Measurements from ENCODE around the gene ISX. TPM values are rescaled to one million over a fixed set of nuclear protein-coding genes. Genes with fewer than 3 reads are reported as not detected.
"Not testable (repeated sequence)": the region's sequence is repeated elsewhere in the genome, so short reads cannot be mapped to it uniquely, and the experiment has no call there.

ISX gene
- under 1 TPM in 4 of 8 experiments, not detected in 4; 0.04 to 0.17 (median 0.09) TPM for total RNA-seq

- WGBS, 10 experiments = 0% methylated on average over 1 of the region's 1 CpG; no CpG with 5 or more reads in 8 of the 10 experiments
- in situ Hi-C loops (cut with MboI; ENCODE audit: low pct_unique_long_range_greater_than_20kb in 2 of 9, low sequenced_read_pairs in 9 of 9, unreplicated experiment in 9 of 9) = no loop called here
- Histone ChIP-seq H3K4me1 (replicated peaks in 1 of 2) (no peaks in the 10 kb centered on the region), H3K27ac (no peak within 1 kb of the TSS), H3K4me3 (no peak within 1 kb of the TSS)
- peak in 2 of 8 experiments; percentile 34 to 72 for ATAC-seq (replicated peaks in 6 of 8)
These were observed at the start of gene ISX for GRCh38 chr22:35065796-35066218. TSS of gene ISX (plus strand) at chr22:35066158. CDS start at chr22:35067088, 930 bp downstream.

- Histone ChIP-seq H3K4me1 (replicated peaks in 1 of 2) (no peaks in the 10 kb centered on the region), H3K27ac (no peak overlapping the region), H3K4me3 (no peak overlapping the region)
- no peak for ATAC-seq (replicated peaks in 6 of 8)
- WGBS, 10 experiments = 0 to 100% (median 77%) methylated on average over 1 to 5 of the region's 6 CpGs; no CpG with 5 or more reads in 2 of the 10 experiments
- in situ Hi-C loops (cut with MboI; ENCODE audit: low pct_unique_long_range_greater_than_20kb in 2 of 9, low sequenced_read_pairs in 9 of 9, unreplicated experiment in 9 of 9) = loop anchor here in 1 of 9 experiments (25.0 kb wide), 1 partner anchor 1080 kb away; no protein-coding TSS in a partner anchor
These were observed 49.0 kb upstream of the ISX start for GRCh38 chr22:35016909-35017308.

GRCh38 chr22:35018995-35019394 lies 47.0 kb upstream of the ISX start:
- Histone ChIP-seq H3K4me1 (replicated peaks in 1 of 2) (no peaks in the 10 kb centered on the region), H3K27ac (no peak overlapping the region), H3K4me3 (no peak overlapping the region)
- 0 to 100% (median 33%) methylated on average over 1 to 2 of the region's 2 CpGs; no CpG with 5 or more reads in 5 of the 10 experiments for WGBS, 10 experiments
- ATAC-seq (replicated peaks in 6 of 8) = no peak
- in situ Hi-C loops (cut with MboI; ENCODE audit: low pct_unique_long_range_greater_than_20kb in 2 of 9, low sequenced_read_pairs in 9 of 9, unreplicated experiment in 9 of 9) = loop anchor here in 1 of 9 experiments (25.0 kb wide), 1 partner anchor 1082 kb away; no protein-coding TSS in a partner anchor

GRCh38 chr22:35020517-35020916 lies 45.4 kb upstream of the ISX start:
- in situ Hi-C loops (cut with MboI; ENCODE audit: low pct_unique_long_range_greater_than_20kb in 2 of 9, low sequenced_read_pairs in 9 of 9, unreplicated experiment in 9 of 9) = loop anchor here in 1 of 9 experiments (25.0 kb wide), 1 partner anchor 1083 kb away; no protein-coding TSS in a partner anchor
- no peak for ATAC-seq (replicated peaks in 6 of 8)

GRCh38 chr22:35021161-35021560 lies 44.8 kb upstream of the ISX start:
- WGBS, 10 experiments = 25 to 100% (median 56%) methylated on average over 1 to 6 of the region's 7 CpGs; no CpG with 5 or more reads in 4 of the 10 experiments
- Histone ChIP-seq H3K27ac (no peak overlapping the region), H3K4me3 (no peak overlapping the region), H3K4me1 (replicated peaks in 1 of 2) (no peaks in the 10 kb centered on the region)
- in situ Hi-C loops (cut with MboI; ENCODE audit: low pct_unique_long_range_greater_than_20kb in 2 of 9, low sequenced_read_pairs in 9 of 9, unreplicated experiment in 9 of 9) = loop anchor here in 1 of 9 experiments (25.0 kb wide), 1 partner anchor 1084 kb away; no protein-coding TSS in a partner anchor
- ATAC-seq (replicated peaks in 6 of 8) = peak in 3 of 8 experiments; percentile 13 to 77 (median 75)

More at GRCh38 chr22:35020517-35020916, 45.4 kb upstream of the ISX start:
- no peak overlapping the region for H3K27ac ChIP-seq
- H3K4me1 ChIP-seq (replicated peaks in 1 of 2) = no peaks in the 10 kb centered on the region
- no peak overlapping the region for H3K4me3 ChIP-seq
- 83 to 100% (median 100%) methylated on average over 1 to 2 of the region's 2 CpGs; no CpG with 5 or more reads in 6 of the 10 experiments for WGBS, 10 experiments

- 0 to 100% (median 83%) methylated on average over 1 to 4 of the region's 5 CpGs; no CpG with 5 or more reads in 2 of the 10 experiments for WGBS, 10 experiments
- in situ Hi-C loops (cut with MboI; ENCODE audit: low pct_unique_long_range_greater_than_20kb in 2 of 9, low sequenced_read_pairs in 9 of 9, unreplicated experiment in 9 of 9) = loop anchor here in 1 of 9 experiments (25.0 kb wide), 1 partner anchor 1085 kb away; no protein-coding TSS in a partner anchor
- Histone ChIP-seq H3K27ac (no peak overlapping the region), H3K4me1 (replicated peaks in 1 of 2) (no peaks in the 10 kb centered on the region), H3K4me3 (no peak overlapping the region)
- ATAC-seq (replicated peaks in 6 of 8) = no peak
These were observed 43.7 kb upstream of the ISX start for GRCh38 chr22:35022291-35022690.

GRCh38 chr22:35023692-35024363 lies 42.1 kb upstream of the ISX start:
- no peaks in the 10 kb centered on the region for H3K4me1 ChIP-seq (replicated peaks in 1 of 2)
- WGBS, 10 experiments = 0 to 84% (median 20%) methylated on average over 1 to 22 of the region's 25 CpGs; no CpG with 5 or more reads in 1 of the 10 experiments
- no peak overlapping the region for H3K4me3 ChIP-seq
- peak; percentile 69 to 95 (median 87) for ATAC-seq (replicated peaks in 6 of 8)
- in situ Hi-C loops (cut with MboI; ENCODE audit: low pct_unique_long_range_greater_than_20kb in 2 of 9, low sequenced_read_pairs in 9 of 9, unreplicated experiment in 9 of 9) = loop anchor here in 1 of 9 experiments (25.0 kb wide), 1 partner anchor 1087 kb away; no protein-coding TSS in a partner anchor
- H3K27ac ChIP-seq = no peak overlapping the region

- in situ Hi-C loops (cut with MboI; ENCODE audit: low pct_unique_long_range_greater_than_20kb in 2 of 9, low sequenced_read_pairs in 9 of 9, unreplicated experiment in 9 of 9) = loop anchor here in 1 of 9 experiments (25.0 kb wide), 1 partner anchor 1087 kb away; no protein-coding TSS in a partner anchor
- peak in 6 of 8 experiments; percentile 15 to 49 (median 25) for ATAC-seq (replicated peaks in 6 of 8)
- WGBS, 10 experiments = 0 to 85% (median 40%) methylated on average over 2 to 12 of the region's 16 CpGs; no CpG with 5 or more reads in 3 of the 10 experiments
These were observed 41.6 kb upstream of the ISX start for GRCh38 chr22:35024364-35024692.

GRCh38 chr22:35030112-35030511 lies 35.8 kb upstream of the ISX start:
- not testable (repeated sequence) for H3K27ac ChIP-seq

More at GRCh38 chr22:35024364-35024692, 41.6 kb upstream of the ISX start:
- Histone ChIP-seq H3K27ac (no peak overlapping the region), H3K4me3 (no peak overlapping the region), H3K4me1 (replicated peaks in 1 of 2) (no peaks in the 10 kb centered on the region)

GRCh38 chr22:35032571-35032970 lies 33.4 kb upstream of the ISX start:
- no peak for ATAC-seq (replicated peaks in 6 of 8)
- Histone ChIP-seq H3K4me3 (no peak overlapping the region), H3K4me1 (replicated peaks in 1 of 2) (no peaks in the 10 kb centered on the region), H3K27ac (no peak overlapping the region)
- in situ Hi-C loops (cut with MboI; ENCODE audit: low pct_unique_long_range_greater_than_20kb in 2 of 9, low sequenced_read_pairs in 9 of 9, unreplicated experiment in 9 of 9) = loop anchor here in 2 of 9 experiments (25.0 kb wide), 2 partner anchors 620 to 1720 kb away; no protein-coding TSS in a partner anchor
- WGBS, 10 experiments = 0 to 74% (median 23%) methylated on average over 1 to 3 of the region's 3 CpGs; no CpG with 5 or more reads in 2 of the 10 experiments

More at GRCh38 chr22:35030112-35030511, 35.8 kb upstream of the ISX start:
- H3K4me3 ChIP-seq; H3K4me1 ChIP-seq (replicated peaks in 1 of 2); ATAC-seq (replicated peaks in 6 of 8): not testable (repeated sequence)
- in situ Hi-C loops (cut with MboI; ENCODE audit: low pct_unique_long_range_greater_than_20kb in 2 of 9, low sequenced_read_pairs in 9 of 9, unreplicated experiment in 9 of 9) = loop anchor here in 2 of 9 experiments (25.0 kb wide), 2 partner anchors 618 to 1718 kb away; no protein-coding TSS in a partner anchor
- 0 to 100% (median 79%) methylated on average over 1 to 4 of the region's 5 CpGs; no CpG with 5 or more reads in 5 of the 10 experiments for WGBS, 10 experiments

- Histone ChIP-seq H3K27ac (no peak overlapping the region), H3K4me1 (replicated peaks in 1 of 2) (no peaks in the 10 kb centered on the region), H3K4me3 (no peak overlapping the region)
- ATAC-seq (replicated peaks in 6 of 8) = no peak
- 20 to 85% (median 80%) methylated on average over 1 to 5 of the region's 6 CpGs; no CpG with 5 or more reads in 5 of the 10 experiments for WGBS, 10 experiments
- in situ Hi-C loops (cut with MboI; ENCODE audit: low pct_unique_long_range_greater_than_20kb in 2 of 9, low sequenced_read_pairs in 9 of 9, unreplicated experiment in 9 of 9) = loop anchor here in 2 of 9 experiments (25.0 kb wide), 2 partner anchors 621 to 1721 kb away; no protein-coding TSS in a partner anchor
These were observed 32.2 kb upstream of the ISX start for GRCh38 chr22:35033635-35034296.

GRCh38 chr22:35034963-35035362 lies 31.0 kb upstream of the ISX start:
- no peak for ATAC-seq (replicated peaks in 6 of 8)
- WGBS, 10 experiments = 0 to 100% (median 30%) methylated on average over 1 to 3 of the region's 3 CpGs; no CpG with 5 or more reads in 1 of the 10 experiments
- Histone ChIP-seq H3K27ac (no peak overlapping the region), H3K4me1 (replicated peaks in 1 of 2) (no peaks in the 10 kb centered on the region), H3K4me3 (no peak overlapping the region)
- in situ Hi-C loops (cut with MboI; ENCODE audit: low pct_unique_long_range_greater_than_20kb in 2 of 9, low sequenced_read_pairs in 9 of 9, unreplicated experiment in 9 of 9) = loop anchor here in 2 of 9 experiments (25.0 kb wide), 2 partner anchors 623 to 1723 kb away; no protein-coding TSS in a partner anchor

Measured in motor neuron (in vitro differentiated cells).